HG02938 (cell line): ENCODE data around the gene DPP10.

Source experiments
- ATAC-seq: cut with Tn5 transposase; IDR thresholded peaks from one replicate; pipeline ENCODE4 v1.9.1; 2021; ENCODE audit warnings: mild to moderate bottlenecking, moderate library complexity; ENCODE audit not compliant: unreplicated experiment

The DPP10 gene

DNA sequence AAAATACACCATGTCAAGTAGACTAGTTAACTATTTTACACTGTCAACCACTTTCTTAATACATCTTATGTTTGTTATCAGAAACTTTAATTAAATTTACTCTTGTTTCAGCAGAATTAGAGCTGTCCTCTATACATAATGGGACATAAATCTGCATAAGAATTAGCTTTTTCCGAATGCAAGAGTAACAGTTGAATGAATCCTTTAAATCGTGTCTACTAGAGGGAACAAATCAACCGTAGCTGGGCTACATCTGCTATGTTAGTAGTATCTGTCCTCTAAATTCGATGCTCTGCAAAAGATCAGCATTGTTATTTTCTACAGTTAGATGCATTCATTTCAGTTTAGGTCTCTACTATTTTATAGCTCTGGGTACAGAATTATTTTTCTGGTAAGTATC, 1090.6 kb downstream of the DPP10 start:
- no peak for ATAC-seq

DNA sequence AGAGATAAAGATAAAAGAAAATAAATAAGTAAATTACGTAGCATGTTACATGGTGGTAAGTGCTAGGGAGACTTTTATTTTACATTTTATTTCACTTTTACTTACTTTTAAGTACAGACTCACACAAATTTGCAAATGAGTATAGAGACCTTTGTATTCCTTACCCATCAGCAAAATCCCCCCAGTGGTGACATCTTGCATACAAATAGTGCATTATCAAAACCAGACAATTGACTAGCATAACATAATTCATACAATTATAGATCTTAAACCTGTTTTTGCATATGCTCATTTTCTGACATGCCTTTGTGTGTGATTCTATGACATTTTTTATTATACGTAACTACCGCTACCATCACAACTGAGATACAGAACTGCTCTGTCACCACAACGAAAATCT, 1099.4 kb downstream of the DPP10 start:
- ATAC-seq = no peak

- no peak for ATAC-seq
Measured at GRCh38 chr2:115542331-115542730, 1099.9 kb downstream of the DPP10 start.

- no peak for ATAC-seq
Measured at GRCh38 chr2:115543024-115543423, 1100.6 kb downstream of the DPP10 start.

GRCh38 chr2:115543461-115543860, 1101.0 kb downstream of the DPP10 start:
- no peak for ATAC-seq

DNA sequence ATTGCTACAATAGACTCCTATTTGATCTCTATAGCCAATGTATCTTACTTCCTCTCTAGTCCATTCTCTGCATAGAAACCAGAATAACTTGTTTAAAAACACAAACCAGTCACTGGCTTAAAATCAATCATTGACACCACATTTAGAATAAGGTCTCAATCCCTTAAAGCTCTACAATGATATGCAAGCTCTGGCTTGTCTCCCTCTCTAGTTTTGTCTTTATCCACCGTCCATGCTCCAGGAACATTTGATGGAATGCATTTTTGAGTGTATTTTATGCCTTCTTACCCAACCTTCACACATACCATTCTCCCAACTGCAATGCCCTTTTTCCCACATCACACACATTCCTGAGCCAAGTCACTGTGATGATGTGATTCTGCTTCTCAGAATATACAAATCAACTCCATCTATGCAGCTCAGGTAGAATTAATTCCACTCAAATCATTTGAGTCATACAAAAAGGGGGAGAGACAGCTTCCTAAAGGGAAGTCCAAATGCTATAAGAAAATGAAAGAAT, 1107.2 kb downstream of the DPP10 start:
- ATAC-seq = no peak

- ATAC-seq = no peak
Measured at GRCh38 chr2:115552726-115553125, 1110.3 kb downstream of the DPP10 start.

DNA sequence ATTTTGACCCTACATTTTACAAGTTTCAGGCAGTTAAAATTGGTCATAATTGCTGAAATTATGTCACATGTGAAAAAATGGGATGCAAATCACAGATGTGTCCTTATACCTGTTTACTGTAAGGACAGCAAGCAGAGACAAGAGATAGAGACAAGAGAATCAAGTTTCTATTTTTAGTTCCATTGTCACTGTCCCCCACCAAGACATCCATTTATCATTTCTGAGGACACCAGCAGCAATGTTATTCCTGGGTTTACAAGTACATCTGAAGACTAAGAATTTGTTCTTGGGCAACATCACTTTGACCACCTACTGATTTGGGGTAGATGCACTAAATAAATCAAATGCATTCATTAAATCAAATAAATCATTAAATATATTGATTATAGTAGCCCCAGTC, 1111.7 kb downstream of the DPP10 start:
- ATAC-seq = no peak

DNA sequence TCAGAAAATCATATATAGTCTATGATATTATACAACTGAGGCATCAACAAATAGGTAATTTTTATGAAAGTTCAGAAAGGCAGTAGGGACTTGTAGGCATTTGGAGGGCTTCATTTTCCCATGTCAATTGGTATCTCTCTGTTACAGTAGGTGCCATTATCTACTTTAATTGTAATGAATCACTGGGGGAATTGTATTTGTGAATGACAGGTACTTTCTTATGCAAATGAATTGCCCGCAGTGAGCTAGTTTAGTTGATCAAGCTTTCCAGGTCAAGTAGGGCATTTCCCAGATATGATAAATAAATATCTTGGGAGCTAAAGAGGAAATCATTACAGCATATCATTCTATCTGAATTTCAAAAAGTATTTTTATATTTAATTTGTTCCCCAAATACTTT, 1116.3 kb downstream of the DPP10 start:
- no peak for ATAC-seq

DNA sequence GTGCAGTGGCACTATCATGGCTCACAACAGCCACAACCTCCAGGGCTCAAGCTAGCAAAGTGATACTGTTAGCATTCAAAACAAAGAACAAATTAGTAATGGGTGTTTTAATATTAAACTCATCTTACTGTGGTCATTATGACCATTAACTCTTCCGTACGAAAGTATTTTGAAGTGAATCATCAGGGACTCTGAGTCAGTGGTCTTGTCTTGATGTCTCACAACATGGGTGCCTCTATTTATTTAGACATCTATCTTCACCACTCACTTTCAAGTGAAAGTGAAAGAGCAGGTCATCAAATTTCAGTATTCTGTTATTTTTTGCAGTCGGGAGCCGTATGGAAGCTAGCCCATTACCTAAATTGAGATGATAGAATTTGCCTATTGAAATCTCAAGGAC, 1118.2 kb downstream of the DPP10 start:
- no peak for ATAC-seq

GRCh38 chr2:115568643-115569042, 1126.2 kb downstream of the DPP10 start:
- ATAC-seq = no peak

GRCh38 chr2:115569547-115569946, 1127.1 kb downstream of the DPP10 start:
- no peak for ATAC-seq

DNA sequence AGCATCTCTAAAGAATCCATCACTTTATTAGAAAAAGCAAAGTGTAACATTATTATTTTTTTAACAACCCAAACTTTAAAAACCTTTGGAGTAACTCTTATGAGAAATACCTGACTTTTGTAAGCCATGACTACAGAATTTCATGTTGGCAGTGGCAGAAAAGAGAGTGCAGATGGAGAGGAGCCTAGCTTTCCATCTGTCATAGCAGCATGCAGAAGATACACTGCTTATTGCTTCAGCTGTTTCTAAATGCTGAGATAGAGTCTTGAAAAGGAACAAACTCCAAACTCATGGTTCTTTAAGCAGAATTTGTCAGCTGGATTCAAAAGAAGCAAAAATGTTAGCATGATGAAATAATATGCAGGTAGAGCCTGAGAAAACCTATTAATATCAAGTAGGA, 1130.3 kb downstream of the DPP10 start:
- no peak for ATAC-seq

DNA sequence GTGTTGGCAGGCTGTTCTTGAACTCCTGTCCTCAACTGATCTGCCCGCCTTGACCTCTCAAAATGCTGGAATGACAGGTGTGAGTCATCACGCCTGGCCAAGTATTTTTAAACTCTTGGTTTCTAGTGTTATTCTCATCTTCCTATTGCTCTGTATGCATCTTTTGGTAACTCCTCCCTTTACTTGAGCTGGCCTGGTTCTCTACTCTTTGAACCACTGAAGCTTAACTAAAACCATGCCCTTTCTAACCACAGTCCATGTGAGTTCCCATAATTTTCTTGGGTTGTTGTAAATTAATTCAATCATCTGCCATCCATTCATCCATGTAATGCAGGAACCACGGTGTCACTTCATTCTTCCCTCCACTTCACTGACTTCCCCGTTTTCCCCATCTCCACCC, 1131.3 kb downstream of the DPP10 start:
- ATAC-seq = no peak

- no peak for ATAC-seq
Measured at GRCh38 chr2:115574667-115575066, 1132.2 kb downstream of the DPP10 start.

- no peak for ATAC-seq
Measured at GRCh38 chr2:115580784-115581183, 1138.3 kb downstream of the DPP10 start.

- ATAC-seq = no peak
Measured at GRCh38 chr2:115584507-115584906, 1142.1 kb downstream of the DPP10 start.

- no peak for ATAC-seq
Measured at GRCh38 chr2:115596659-115597375, 1154.4 kb downstream of the DPP10 start.

DNA sequence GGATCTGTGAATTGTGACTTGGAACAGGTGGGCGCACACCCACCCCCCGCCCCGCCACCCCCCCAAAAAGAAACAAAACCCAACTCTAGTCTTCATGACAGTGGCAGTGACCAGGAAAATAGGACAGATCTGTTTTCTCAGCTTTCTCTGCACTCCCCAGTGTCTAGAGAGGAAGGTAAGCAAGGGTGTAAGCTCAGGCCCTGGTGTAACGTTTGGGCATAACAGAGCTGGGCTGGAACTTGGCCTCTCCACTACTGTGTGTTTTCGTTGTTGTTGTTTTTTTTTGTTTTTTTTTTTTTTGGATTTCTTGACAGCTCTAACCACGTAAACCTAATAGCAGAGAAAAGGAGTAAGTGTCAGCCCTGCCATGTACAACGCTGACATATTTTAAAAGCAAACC, 1160.8 kb downstream of the DPP10 start:
- ATAC-seq = no peak

DNA sequence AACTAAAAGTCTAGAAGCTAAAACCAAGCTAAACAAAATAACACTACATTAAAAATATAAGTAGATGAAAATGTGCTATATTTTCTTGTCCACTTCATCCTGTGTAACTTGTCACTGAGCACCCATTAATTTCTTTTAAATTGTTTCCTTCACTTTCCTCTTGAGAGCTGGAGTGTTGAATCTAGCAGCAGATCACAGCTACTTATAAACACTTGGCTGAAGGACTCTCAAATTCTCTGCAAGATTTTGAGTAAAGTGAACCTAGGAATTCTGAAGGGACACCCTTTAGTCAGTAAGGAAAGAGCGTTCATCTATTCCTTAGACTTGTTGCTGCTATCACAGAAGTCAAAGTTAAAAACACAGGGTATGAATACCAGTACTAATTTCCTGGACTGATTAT, 1163.9 kb downstream of the DPP10 start:
- ATAC-seq = no peak

GRCh38 chr2:115609978-115610377, 1167.5 kb downstream of the DPP10 start:
- ATAC-seq = no peak

- ATAC-seq = no peak
Measured at GRCh38 chr2:115610888-115611287, 1168.4 kb downstream of the DPP10 start.

DNA sequence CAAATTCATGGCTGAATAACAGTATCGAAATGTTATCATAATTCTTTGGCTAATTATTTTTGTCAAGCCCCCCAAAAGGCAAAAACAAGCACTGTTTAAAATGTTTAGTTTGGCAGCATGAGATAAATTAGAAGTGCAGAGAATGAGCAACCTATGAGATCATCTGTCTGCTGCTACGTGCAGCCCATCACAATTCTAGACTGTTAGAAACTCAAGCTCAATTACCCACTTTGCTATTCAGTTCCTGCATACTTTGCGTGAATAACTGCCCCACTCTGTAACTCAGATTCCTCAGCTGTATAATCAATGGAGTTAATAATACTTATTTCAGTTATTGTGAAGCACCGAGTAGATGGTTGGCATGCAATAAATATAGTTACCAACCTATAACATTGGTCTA, 1181.9 kb downstream of the DPP10 start:
- ATAC-seq = no peak
